ENCODE measurements around the gene HMGN4. TPM values are rescaled to one million over a fixed set of nuclear protein-coding genes. Genes with fewer than 3 reads are reported as not detected.

The HMGN4 gene
- total RNA-seq, 1 donor from 2014 or later, result 40.3 TPM

DNA sequence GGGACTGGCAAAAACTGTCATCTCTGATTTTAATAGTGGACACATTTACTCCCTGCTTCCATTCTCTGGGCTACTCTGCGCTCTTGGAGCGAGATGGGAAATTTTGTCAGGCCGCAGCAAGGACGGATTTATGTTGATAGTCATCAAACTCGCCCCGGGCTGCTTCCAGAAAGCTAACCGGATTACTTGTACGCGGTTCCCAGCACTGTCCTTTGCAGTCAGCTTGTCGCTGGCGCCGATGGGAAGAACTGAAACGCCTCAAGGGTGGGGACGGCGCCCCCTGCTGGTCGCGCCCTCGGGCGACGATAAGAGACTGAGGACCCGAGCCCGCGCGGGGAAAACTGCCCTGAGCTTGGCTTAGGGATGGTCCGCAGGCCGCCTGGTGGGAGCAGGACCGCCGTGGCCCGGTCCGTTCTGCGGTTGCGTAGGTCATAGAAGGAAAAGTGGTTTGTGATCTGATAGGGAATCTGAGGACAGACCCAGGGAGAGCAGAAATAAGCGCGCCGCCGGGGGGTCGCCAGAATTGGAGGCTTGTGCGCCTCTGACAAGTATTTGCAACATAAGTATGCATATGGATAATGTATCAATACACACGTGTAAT is 57.6 kb downstream of the HMGN4 start:
- intact Hi-C loops (cut with DNase I), result no loop called here
- peak; percentile 95 for DNase-seq (ENCODE audit: low spot score)
- ATAC-seq, result peak; percentile 94

Other genes starting within 250 kb of the HMGN4 start
- 35.8 TPM for gene BTN3A2, start 173.2 kb upstream of the HMGN4 start, total RNA-seq
- 12.5 TPM for gene BTN2A2, start 155.3 kb upstream of the HMGN4 start, total RNA-seq
- gene BTN3A1, start 136.1 kb upstream of the HMGN4 start, total RNA-seq, result 30.1 TPM
- 33.4 TPM for gene BTN3A3, start 97.9 kb upstream of the HMGN4 start, total RNA-seq
- 29.1 TPM for gene BTN2A1, start 80.4 kb upstream of the HMGN4 start, total RNA-seq
- not detected for gene BTN1A1, start 38.1 kb upstream of the HMGN4 start, total RNA-seq
- 10.3 TPM for gene ABT1, start 58.6 kb downstream of the HMGN4 start, total RNA-seq
- 35.0 TPM for gene ZNF322, start 121.4 kb downstream of the HMGN4 start, total RNA-seq

All from sciatic nerve (tissue), 2 donors.